H1 (cell line): ENCODE data around the gene SYNJ2. TPM values are rescaled to one million over a fixed set of nuclear protein-coding genes. Genes with fewer than 3 reads are reported as not detected.

Experiments used
- CTCF ChIA-PET: fragments of 300-600 bp; sonication (Branson Sonifier 250); formaldehyde crosslinking; loops from one replicate; lab custom pipeline; 2021; ENCODE audit not compliant: partially characterized antibody; lab: Charles Lee
- POLR2A ChIA-PET: fragments of 300-600 bp; sonication (Branson Sonifier 250); formaldehyde crosslinking; loops from one replicate; lab custom pipeline; 2021; ENCODE audit warnings: inconsistent platforms; ENCODE audit not compliant: partially characterized antibody; lab: Charles Lee
- DNase-seq, 2 experiments: peaks; one replicate each; pipeline versions ENCODE4 v3.0.0 to v3.0.0-alpha.2; 2010 to 2022; ENCODE audit warnings: low spot score in 2 of 2, low read depth in 1 of 2, mixed read lengths in 1 of 2
- FAIRE-seq: peaks from 2 replicates; lab custom pipeline; 2011; peaks lifted over from hg19 to GRCh38; lab: Jason Lieb, UNC
- H2AFZ ChIP-seq: 2 replicates; pipeline ENCODE4 v1.8.1; 2012; ENCODE audit warnings: low read length, inconsistent platforms
- H2AK5ac ChIP-seq: 2 replicates; pipeline ENCODE4 v1.6.1; 2013; ENCODE audit warnings: low read depth, low read length
- H2BK120ac ChIP-seq: replicated peaks from 2 replicates; pipeline ENCODE3; 2013; ENCODE audit warnings: low read depth, low read length, inconsistent platforms
- H2BK12ac ChIP-seq: 2 replicates; pipeline ENCODE4 v1.6.1; 2013; ENCODE audit warnings: low read depth, low read length
- H2BK15ac ChIP-seq: 2 replicates; pipeline ENCODE4 v1.6.1; 2013; ENCODE audit warnings: low read length
- H2BK20ac ChIP-seq: 2 replicates; pipeline ENCODE4 v1.6.1; 2013; ENCODE audit warnings: low read length
- H2BK5ac ChIP-seq: 2 replicates; pipeline ENCODE4 v1.6.1; 2013; ENCODE audit warnings: low read depth, low read length
- H3K14ac ChIP-seq: 2 replicates; pipeline ENCODE4 v1.6.1; 2013; ENCODE audit warnings: inconsistent platforms; ENCODE audit not compliant: insufficient read length
- H3K18ac ChIP-seq: 2 replicates; pipeline ENCODE4 v1.6.1; 2013; ENCODE audit warnings: low read length; ENCODE audit errors: extremely low read depth
- H3K23ac ChIP-seq: 2 replicates; pipeline ENCODE4 v1.6.1; 2013; ENCODE audit warnings: inconsistent platforms; ENCODE audit not compliant: insufficient read length
- H3K23me2 ChIP-seq: 2 replicates; pipeline ENCODE4 v1.6.1; 2013; ENCODE audit warnings: low read depth, low read length
- H3K27ac ChIP-seq: 2 replicates; pipeline ENCODE4 v1.6.1; 2011; ENCODE audit warnings: low read depth, low read length, inconsistent platforms
- H3K27me3 ChIP-seq, 4 experiments: replicated peaks in 1 of 4; 1 replicate in 1 of 4; 2 replicates in 3 of 4; pipeline versions ENCODE4 v1.6.1 to v1.8.1; 2011 to 2013; ENCODE audit warnings: low read length in 3 of 4, mild to moderate bottlenecking in 3 of 4, inconsistent platforms in 2 of 4, mixed read lengths in 2 of 4, moderate library complexity in 1 of 4; ENCODE audit not compliant: control insufficient read depth in 3 of 4, insufficient read depth in 3 of 4; ENCODE audit errors: extremely low read depth in 1 of 4
- H3K36me3 ChIP-seq, 4 experiments: 2 replicates each; pipeline versions ENCODE4 v1.6.1 to v1.8.1; 2011 to 2013; ENCODE audit warnings: mild to moderate bottlenecking in 4 of 4, low read length in 3 of 4, moderate library complexity in 2 of 4, control low read depth in 1 of 4, inconsistent platforms in 1 of 4; ENCODE audit not compliant: insufficient read depth in 4 of 4, control insufficient read depth in 2 of 4
- H3K4ac ChIP-seq: replicated peaks from 2 replicates; pipeline ENCODE3; 2013; ENCODE audit warnings: low read length, low read depth, mixed read lengths, inconsistent platforms; ENCODE audit not compliant: insufficient read length
- H3K4me1 ChIP-seq, 4 experiments: replicated peaks in 1 of 4; 1 replicate in 1 of 4; 2 replicates in 3 of 4; pipeline versions ENCODE4 v1.6.1 to v1.8.1; 2011 to 2013; ENCODE audit warnings: low read length in 3 of 4, inconsistent platforms in 2 of 4, mixed read lengths in 1 of 4; ENCODE audit not compliant: insufficient read depth in 4 of 4, control insufficient read depth in 3 of 4
- H3K4me2 ChIP-seq, 2 experiments: 2 replicates each; pipeline versions ENCODE4 v1.6.1 to v1.8.1; 2011 to 2013; ENCODE audit warnings: low read depth in 2 of 2, low read length in 2 of 2, control low read depth in 1 of 2, inconsistent platforms in 1 of 2, mild to moderate bottlenecking in 1 of 2; ENCODE audit not compliant: insufficient read depth in 1 of 2
- H3K4me3 ChIP-seq, 4 experiments: fragments of 200-600, 300-600 bp in 1 of 4; sonication (generic), shearing (Covaris generic), sonication (Bioruptor Twin) in 1 of 4; 2 replicates each; pipeline versions ENCODE4 v1.5.1 to v1.8.1; 2011 to 2016; ENCODE audit warnings: low read length in 4 of 4, low read depth in 3 of 4, control low read depth in 2 of 4, inconsistent platforms in 2 of 4, mild to moderate bottlenecking in 2 of 4, mixed read lengths in 1 of 4, moderate library complexity in 1 of 4; ENCODE audit not compliant: insufficient read depth in 2 of 4; ENCODE audit errors: extremely low read depth in 1 of 4
- H3K56ac ChIP-seq: replicated peaks from 2 replicates; pipeline ENCODE3; 2013; ENCODE audit warnings: low read depth, mild to moderate bottlenecking, mixed read lengths, low read length, inconsistent platforms; ENCODE audit not compliant: insufficient read length
- H3K79me1 ChIP-seq: 2 replicates; pipeline ENCODE4 v1.6.1; 2013; ENCODE audit warnings: low read depth, low read length, control low read depth
- H3K79me2 ChIP-seq, 2 experiments: 2 replicates each; pipeline versions ENCODE4 v1.6.1 to v1.8.1; 2012 to 2013; ENCODE audit warnings: low read length in 2 of 2, mild to moderate bottlenecking in 2 of 2, inconsistent platforms in 1 of 2; ENCODE audit not compliant: insufficient read depth in 2 of 2, control insufficient read depth in 1 of 2
- H3K9ac ChIP-seq, 4 experiments: replicated peaks in 1 of 4; 1 replicate in 1 of 4; 2 replicates in 3 of 4; pipeline versions ENCODE4 v1.6.1 to v1.8.1; 2011 to 2013; ENCODE audit warnings: low read depth in 3 of 4, low read length in 3 of 4, control low read depth in 2 of 4, mild to moderate bottlenecking in 2 of 4, moderate library complexity in 2 of 4, inconsistent platforms in 1 of 4; ENCODE audit errors: extremely low read depth in 1 of 4
- H3K9me3 ChIP-seq, 2 experiments: 2 replicates each; pipeline versions ENCODE4 v1.6.1 to v1.8.1; 2012 to 2013; ENCODE audit warnings: mild to moderate bottlenecking in 2 of 2, moderate library complexity in 2 of 2, control low read depth in 1 of 2, inconsistent platforms in 1 of 2, low read depth in 1 of 2, low read length in 1 of 2, mixed read lengths in 1 of 2; ENCODE audit not compliant: insufficient read depth in 2 of 2
- H4K20me1 ChIP-seq, 2 experiments: replicated peaks in 1 of 2; 2 replicates each; pipeline versions ENCODE3 to v1.8.1; 2011 to 2013; ENCODE audit warnings: inconsistent platforms in 2 of 2, low read length in 2 of 2, mild to moderate bottlenecking in 1 of 2; ENCODE audit not compliant: insufficient read depth in 2 of 2, control insufficient read depth in 1 of 2
- H4K5ac ChIP-seq: 2 replicates; pipeline ENCODE4 v1.6.1; 2013; ENCODE audit warnings: low read length, low read depth, mixed read lengths, inconsistent platforms; ENCODE audit not compliant: insufficient read length
- H4K8ac ChIP-seq: 2 replicates; pipeline ENCODE4 v1.8.0; 2013; ENCODE audit warnings: mild to moderate bottlenecking, moderate library complexity, low read length, inconsistent platforms; ENCODE audit not compliant: insufficient read depth; ENCODE audit errors: extremely low read depth
- H4K91ac ChIP-seq: replicated peaks from 2 replicates; pipeline ENCODE3; 2013; ENCODE audit warnings: low read length, mixed read lengths, inconsistent platforms; ENCODE audit not compliant: insufficient read length
- BCL11A ChIP-seq, 2 experiments: IDR thresholded peaks; one replicate each; pipeline ENCODE4 v1.6.1; 2011; ENCODE audit warnings: low read depth in 2 of 2, low read length in 2 of 2, mild to moderate bottlenecking in 2 of 2
- CREB1 ChIP-seq: IDR thresholded peaks from 2 replicates; pipeline ENCODE4 v1.6.1; 2012; ENCODE audit warnings: inconsistent platforms
- E2F6 ChIP-seq: IDR thresholded peaks from 2 replicates; pipeline ENCODE4 v1.6.1; 2012; ENCODE audit warnings: inconsistent platforms
- EGR1 ChIP-seq: IDR thresholded peaks from 2 replicates; pipeline ENCODE4 v1.6.1; 2011; ENCODE audit warnings: low read depth, low read length, borderline replicate concordance
- GABPA ChIP-seq: IDR thresholded peaks from 2 replicates; pipeline ENCODE4 v1.6.1; 2011; ENCODE audit warnings: mild to moderate bottlenecking, low read length, moderate library complexity, borderline replicate concordance; ENCODE audit not compliant: insufficient read depth
- HDAC6 ChIP-seq: IDR thresholded peaks from one replicate; pipeline ENCODE4 v1.7.1; 2012; ENCODE audit warnings: low read depth, mild to moderate bottlenecking, inconsistent platforms, low read length, moderate library complexity
- JUND ChIP-seq: IDR thresholded peaks from 2 replicates; pipeline ENCODE4 v1.6.1; 2011; ENCODE audit warnings: mild to moderate bottlenecking, improper control_type of control experiment, low read length
- KDM1A ChIP-seq: fragments of 200-600, 300-600 bp; sonication (generic); IDR thresholded peaks from 2 replicates; pipeline ENCODE4 v1.7.1; 2016; ENCODE audit warnings: mild to moderate bottlenecking, low read length, borderline replicate concordance
- KDM5A ChIP-seq: fragments of 200-600 bp; IDR thresholded peaks from 2 replicates; pipeline ENCODE4 v1.7.1; 2012; ENCODE audit warnings: mild to moderate bottlenecking, low read length, inconsistent platforms, mixed read lengths
- PHF8 ChIP-seq: fragments of 200-600 bp; sonication (generic); conservative IDR thresholded peaks from 2 replicates; pipeline ENCODE4 v1.7.1; 2012; ENCODE audit warnings: low read depth, mild to moderate bottlenecking, inconsistent platforms, low read length, moderate library complexity
- RBBP5 ChIP-seq: IDR thresholded peaks from 2 replicates; pipeline ENCODE4 v1.7.1; 2012; ENCODE audit warnings: low read depth, mild to moderate bottlenecking, inconsistent platforms, low read length, moderate library complexity, borderline replicate concordance
- RXRA ChIP-seq: IDR thresholded peaks from 2 replicates; pipeline ENCODE4 v1.6.1; 2011; ENCODE audit warnings: low read depth, mild to moderate bottlenecking, low read length, moderate library complexity; ENCODE audit not compliant: insufficient read depth
- SUZ12 ChIP-seq: fragments of 200-600 bp; sonication (generic); IDR thresholded peaks from 2 replicates; pipeline ENCODE4 v1.6.1; 2012; ENCODE audit warnings: mild to moderate bottlenecking, inconsistent platforms, low read length, moderate library complexity, mixed read lengths
- WGBS, 2 experiments: shearing (Covaris generic) in 1 of 2; methylation state at CpG; one replicate each; pipeline versions ENCODE4 v1.1.6 to v1.1.7; 2013 to 2015; ENCODE audit warnings: low lambda C conversion rate in 2 of 2, mixed read lengths in 2 of 2, inconsistent platforms in 1 of 2, low coverage in 1 of 2, missing lambda C conversion rate in 1 of 2; ENCODE audit not compliant: insufficient replicate concordance in 2 of 2, insufficient coverage in 1 of 2, insufficient read length in 1 of 2; ENCODE audit errors: extremely low coverage in 1 of 2, missing lambda C conversion rate in 1 of 2; 5-methylcytosine and 5-hydroxymethylcytosine counted together
- polyA plus RNA-seq, 7 experiments: library from polyadenylated mRNA; depleted of rRNA in 3 of 7; stranded (reverse) in 5 of 7; unstranded in 2 of 7; fragments of >200 nt in 5 of 7; fragments of 200-250 nt in 2 of 7; gene quantifications; 1 replicate in 5 of 7; 2 replicates in 1 of 7; 4 replicates in 1 of 7; pipeline versions ENCODE4 v1.2.1 to v1.2.3, GENCODE V29; 2011 to 2013; ENCODE audit warnings: missing spikeins in 2 of 7, mixed read lengths in 2 of 7
- total RNA-seq: library from RNA; stranded (reverse); fragmentation: NEBNext Ultra II Directional; extraction: Animal tissue kit (Norgen Biotek cat#: 25700); gene quantifications from 2 replicates; pipeline ENCODE4 v1.2.1, GENCODE V29; 2021

SYNJ2 gene
- total and polyA plus RNA-seq, 2 of the 8 experiments (the other 6 are each of a cell fraction or from before 2014, with no cell fraction given), result 3.7 to 13.9 TPM

DNA sequence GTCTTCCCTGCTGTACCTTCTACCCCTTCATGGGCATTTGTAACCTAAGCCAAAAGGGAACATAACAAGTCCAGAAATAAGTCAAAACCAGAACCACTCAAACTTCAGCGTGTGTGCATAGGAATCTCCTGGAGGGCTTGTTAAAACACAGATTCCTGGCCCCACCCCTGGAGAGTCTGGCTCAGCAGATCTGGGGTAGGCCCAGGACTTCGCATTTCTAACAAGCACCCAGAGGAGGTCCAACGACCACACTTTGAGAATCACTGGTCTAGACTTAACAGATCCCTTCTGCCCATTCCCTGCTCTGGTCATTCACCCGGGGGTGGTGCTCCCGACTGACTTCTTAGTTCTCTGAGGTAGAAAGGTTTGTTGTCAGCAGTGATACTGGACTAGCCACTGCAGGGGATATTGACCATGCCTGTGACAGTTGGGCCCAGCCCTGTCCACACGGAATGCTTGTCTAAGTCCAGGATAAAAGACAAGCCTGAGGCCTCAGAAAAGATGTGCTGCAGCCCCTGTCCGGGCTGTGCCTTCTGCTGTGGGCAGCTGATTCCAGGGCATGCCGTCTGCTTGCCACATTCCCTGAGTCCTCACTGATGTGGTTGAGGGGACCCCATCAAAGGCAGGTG, 68.6 kb downstream of the SYNJ2 start:
- WGBS, 2 experiments, result 87% methylated on average over 8 of the region's 8 CpGs; no CpG with 5 or more reads in 1 of the 2 experiments
- Histone ChIP-seq H3K79me2 (no peaks in the 10 kb centered on the region), H4K91ac (peak overlapping the region; percentile 49), H3K4ac (no peak overlapping the region), H3K23me2 (peaks cover 9% of the 10 kb centered on the region; the same call in 1 of the 2 replicates), H3K14ac (no peak overlapping the region), H2BK12ac (no peak overlapping the region), H3K27me3 (no peaks in the 10 kb centered on the region), H3K18ac (no peak overlapping the region), H3K27ac (no peak overlapping the region), H3K9me3 (no peaks in the 10 kb centered on the region), H3K9ac (no peak overlapping the region), H3K23ac (no peak overlapping the region), H2BK120ac (no peak overlapping the region), H2BK20ac (0 out of 2 replicates have a peak overlapping the region, but pooled peaks have one; percentile 14), H3K4me2 (no peak overlapping the region), H3K36me3 (no peaks in the 10 kb centered on the region), H2BK15ac (no peak overlapping the region), H2AK5ac (no peak overlapping the region), H4K8ac (no peak overlapping the region), H3K4me1 (no peaks in the 10 kb centered on the region), H4K20me1 (peaks cover 0 to 2% of the 10 kb centered on the region in 2 experiments), H4K5ac (no peak overlapping the region), H2AFZ (no peak overlapping the region), H3K56ac (no peak overlapping the region), H3K4me3 (no peak overlapping the region), H3K79me1 (no peaks in the 10 kb centered on the region), H2BK5ac (0 out of 2 replicates have a peak overlapping the region, but pooled peaks have one; percentile 61)
- CTCF ChIA-PET, result interaction anchor here (0.9 to 5.8 kb wide), 5 partner anchors 8 to 109 kb away, joined by 3 to 33 read pairs (median 9); no protein-coding TSS in a partner anchor
- FAIRE-seq, result no peak
- DNase-seq, result no peak
- POLR2A ChIA-PET, result interaction anchor here (1.0 to 1.6 kb wide), 3 partner anchors 10 to 28 kb away, joined by 3 to 4 read pairs (median 3); no protein-coding TSS in a partner anchor
- TF ChIP-seq BCL11A (IDR thresholded peaks at IDR 0.05; ENCODE audit: low read depth in 2 of 2, low read length in 2 of 2), result no peak
- TF ChIP-seq CREB1, result no peak
- TF ChIP-seq KDM1A, result no peak
- no peak for TF ChIP-seq EGR1
- TF ChIP-seq JUND, result no peak
- no peak for TF ChIP-seq HDAC6
- TF ChIP-seq SUZ12, result no peak
- TF ChIP-seq E2F6, result no peak
- no peak for TF ChIP-seq PHF8
- TF ChIP-seq KDM5A, result no peak
- no peak for TF ChIP-seq RBBP5
- no peak for TF ChIP-seq GABPA
- TF ChIP-seq RXRA, result no peak
